ENCODE data around the gene EIF4E.

- TF ChIP-seq CTCF (IDR thresholded peaks at IDR 0.05) (no peak), EP300 (IDR thresholded peaks at IDR 0.05) (no peak)
These were observed 95.5 kb downstream of the EIF4E start for GRCh38 chr4:98833384-98833783.

All from gastroesophageal sphincter (tissue), 3 donors.